ENCODE measurements around the gene AUTS2.
A peak's percentile ranks its signal among the peaks of the same experiment; 100 is the strongest.

The AUTS2 gene

GRCh38 chr7:70696201-70696754 is 1098.0 kb downstream of the AUTS2 start:
- DNase-seq, result no peak

- DNase-seq, result peak; percentile 74
Measured at GRCh38 chr7:70698219-70698832, 1100.1 kb downstream of the AUTS2 start.

GRCh38 chr7:70699271-70699670 is 1101.0 kb downstream of the AUTS2 start:
- DNase-seq, result no peak

- DNase-seq, result no peak
Measured at GRCh38 chr7:70700055-70700940, 1102.0 kb downstream of the AUTS2 start.

GRCh38 chr7:70700941-70701425 is 1102.7 kb downstream of the AUTS2 start:
- DNase-seq, result no peak

GRCh38 chr7:70701477-70701876 is 1103.2 kb downstream of the AUTS2 start:
- no peak for DNase-seq

- no peak for DNase-seq
Measured at GRCh38 chr7:70701991-70702390, 1103.7 kb downstream of the AUTS2 start.

- no peak for DNase-seq
Measured at GRCh38 chr7:70703785-70704184, 1105.5 kb downstream of the AUTS2 start.

GRCh38 chr7:70704831-70705346 is 1106.6 kb downstream of the AUTS2 start:
- no peak for DNase-seq

GRCh38 chr7:70706204-70706603 is 1107.9 kb downstream of the AUTS2 start:
- DNase-seq, result no peak

- DNase-seq, result no peak
Measured at GRCh38 chr7:70706698-70707097, 1108.4 kb downstream of the AUTS2 start.

GRCh38 chr7:70707823-70708243 is 1109.6 kb downstream of the AUTS2 start:
- DNase-seq, result no peak

- DNase-seq, result peak; percentile 56
Measured at GRCh38 chr7:70710011-70710480, 1111.8 kb downstream of the AUTS2 start.

- no peak for DNase-seq
Measured at GRCh38 chr7:70710651-70711050, 1112.4 kb downstream of the AUTS2 start.

GRCh38 chr7:70711452-70711851 is 1113.2 kb downstream of the AUTS2 start:
- DNase-seq, result no peak

- DNase-seq, result no peak
Measured at GRCh38 chr7:70712942-70713341, 1114.7 kb downstream of the AUTS2 start.

- DNase-seq, result no peak
Measured at GRCh38 chr7:70714506-70715038, 1116.3 kb downstream of the AUTS2 start.

- no peak for DNase-seq
Measured at GRCh38 chr7:70717553-70718329, 1119.5 kb downstream of the AUTS2 start.

- DNase-seq, result no peak
Measured at GRCh38 chr7:70719125-70719524, 1120.8 kb downstream of the AUTS2 start.

- DNase-seq, result no peak
Measured at GRCh38 chr7:70720191-70720873, 1122.1 kb downstream of the AUTS2 start.

- DNase-seq, result no peak
Measured at GRCh38 chr7:70721500-70721899, 1123.2 kb downstream of the AUTS2 start.

GRCh38 chr7:70723339-70723738 is 1125.1 kb downstream of the AUTS2 start:
- no peak for DNase-seq

All from hematopoietic multipotent progenitor cell treated with erythropoietin and hydrocortisone succinate and interleukin-3 and kit ligand, for 6 days (in vitro differentiated cells).